HG03558 (cell line): ENCODE measurements around the gene TACC3.

ENCODE experiments used
- ATAC-seq: cut with Tn5 transposase; IDR thresholded peaks from one replicate; pipeline ENCODE4 v1.9.1; 2021; ENCODE audit warnings: moderate number of reproducible peaks; ENCODE audit not compliant: unreplicated experiment; ENCODE audit errors: extremely low read depth

TACC3 gene

GRCh38 chr4:1756893-1757779 is 35.8 kb downstream of the TACC3 start:
- ATAC-seq, result no peak

GRCh38 chr4:1757836-1758235 is 36.5 kb downstream of the TACC3 start:
- no peak for ATAC-seq

GRCh38 chr4:1758306-1759121 is 37.2 kb downstream of the TACC3 start:
- ATAC-seq, result no peak

GRCh38 chr4:1759170-1759817 is 38.0 kb downstream of the TACC3 start:
- ATAC-seq, result no peak

- no peak for ATAC-seq
Observed at GRCh38 chr4:1759818-1760223, 38.5 kb downstream of the TACC3 start.

- ATAC-seq, result no peak
Observed at GRCh38 chr4:1760521-1761071, 39.3 kb downstream of the TACC3 start.

GRCh38 chr4:1761130-1761689 is 39.9 kb downstream of the TACC3 start:
- no peak for ATAC-seq

- no peak for ATAC-seq
Observed at GRCh38 chr4:1762264-1763010, 41.1 kb downstream of the TACC3 start.

GRCh38 chr4:1763070-1763549 is 41.8 kb downstream of the TACC3 start:
- no peak for ATAC-seq

- no peak for ATAC-seq
Observed at GRCh38 chr4:1763550-1764080, 42.3 kb downstream of the TACC3 start.

GRCh38 chr4:1764670-1765069 is 43.3 kb downstream of the TACC3 start:
- no peak for ATAC-seq

GRCh38 chr4:1765409-1766072 is 44.2 kb downstream of the TACC3 start:
- ATAC-seq, result no peak

- ATAC-seq, result no peak
Observed at GRCh38 chr4:1766106-1767060, 45.1 kb downstream of the TACC3 start.

- no peak for ATAC-seq
Observed at GRCh38 chr4:1767061-1767769, 45.9 kb downstream of the TACC3 start.

- ATAC-seq, result no peak
Observed at GRCh38 chr4:1767770-1768366, 46.5 kb downstream of the TACC3 start.

- ATAC-seq, result no peak
Observed at GRCh38 chr4:1768367-1769034, 47.2 kb downstream of the TACC3 start.
